Activated CD8-positive, alpha-beta memory T cell treated with anti-CD3 and anti-CD28 coated beads, Interleukin-2, amount 10 ng/mL, durations not matched to agents 7 days and 5 days (primary cell): Measurements from ENCODE around the gene PRPH2. TPM values are rescaled to one million over a fixed set of nuclear protein-coding genes. Genes with fewer than 3 reads are reported as not detected.
"Not testable (repeated sequence)": the region's sequence is repeated elsewhere in the genome, so short reads cannot be mapped to it uniquely, and the experiment has no call there.

Experiments used
- ATAC-seq: fragments of 150-1000 bp; cut with Tn5 transposase; one replicate; pipeline ENCODE4 v1.10.0; 2021; ENCODE audit warnings: moderate library complexity
- CTCF ChIA-PET: fragments of 350-600 bp; sonication (Branson Sonifier 250); formaldehyde crosslinking; loops from one replicate; lab custom pipeline; 2021; ENCODE audit warnings: antibody characterized with exemption; lab: Charles Lee
- DNase-seq: peaks from one replicate; pipeline ENCODE4 v3.0.0-alpha.2; 2020
- H3K27ac Mint-ChIP-seq: one replicate; pipeline ENCODE4 v1.8.0; 2021; ENCODE audit warnings: mild to moderate bottlenecking, mixed read lengths
- H3K27me3 Mint-ChIP-seq: one replicate; pipeline ENCODE4 v1.8.0; 2021; ENCODE audit warnings: mixed read lengths
- H3K36me3 Mint-ChIP-seq: one replicate; pipeline ENCODE4 v1.8.0; 2021; ENCODE audit warnings: mild to moderate bottlenecking, mixed read lengths
- H3K4me1 Mint-ChIP-seq: one replicate; pipeline ENCODE4 v1.8.0; 2021; ENCODE audit warnings: mixed read lengths
- H3K4me3 Mint-ChIP-seq: one replicate; pipeline ENCODE4 v1.8.0; 2021; ENCODE audit warnings: mild to moderate bottlenecking, moderate library complexity, mixed read lengths
- H3K9me3 Mint-ChIP-seq: one replicate; pipeline ENCODE4 v1.8.0; 2022; ENCODE audit warnings: low read depth, mixed read lengths
- total RNA-seq, 2 experiments: library from RNA; stranded (reverse); gene quantifications; one replicate each; pipeline ENCODE4 v1.2.3, GENCODE V29; 2021

The PRPH2 gene
- total RNA-seq, 2 experiments from 2014 or later: 0.07 TPM; not detected in 1

DNA sequence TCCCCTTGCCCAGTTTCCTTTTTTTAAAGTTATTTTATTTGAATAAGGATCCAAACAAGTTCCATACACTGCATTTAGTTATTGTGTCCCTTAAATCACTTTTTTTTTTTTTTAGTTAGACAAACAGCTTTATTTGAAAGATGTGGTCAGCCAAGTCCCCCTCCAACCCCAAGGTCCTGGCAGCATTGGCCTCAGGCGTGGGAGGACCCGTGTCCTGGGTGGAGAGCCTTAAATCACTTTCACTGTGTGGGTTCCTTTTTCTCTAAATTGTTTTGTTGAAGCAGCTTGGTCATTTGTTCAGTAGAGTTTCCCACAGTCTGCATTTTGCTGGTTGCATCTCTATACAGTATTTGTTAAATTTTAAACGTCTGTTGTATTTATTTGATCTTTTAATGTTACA lies 28.7 kb upstream of the PRPH2 start:
- Mint-ChIP-seq H3K27ac (no peak overlapping the region), H3K9me3 (no peaks in the 10 kb centered on the region), H3K4me1 (peaks cover 20% of the 10 kb centered on the region), H3K4me3 (no peak overlapping the region), H3K36me3 (peaks cover 7% of the 10 kb centered on the region), H3K27me3 (no peaks in the 10 kb centered on the region)
- CTCF ChIA-PET: interaction anchor here (1.2 kb wide), 1 partner anchor 89 kb away, joined by 3 read pairs; no protein-coding TSS in a partner anchor
- ATAC-seq: no peak
- no peak for DNase-seq

DNA sequence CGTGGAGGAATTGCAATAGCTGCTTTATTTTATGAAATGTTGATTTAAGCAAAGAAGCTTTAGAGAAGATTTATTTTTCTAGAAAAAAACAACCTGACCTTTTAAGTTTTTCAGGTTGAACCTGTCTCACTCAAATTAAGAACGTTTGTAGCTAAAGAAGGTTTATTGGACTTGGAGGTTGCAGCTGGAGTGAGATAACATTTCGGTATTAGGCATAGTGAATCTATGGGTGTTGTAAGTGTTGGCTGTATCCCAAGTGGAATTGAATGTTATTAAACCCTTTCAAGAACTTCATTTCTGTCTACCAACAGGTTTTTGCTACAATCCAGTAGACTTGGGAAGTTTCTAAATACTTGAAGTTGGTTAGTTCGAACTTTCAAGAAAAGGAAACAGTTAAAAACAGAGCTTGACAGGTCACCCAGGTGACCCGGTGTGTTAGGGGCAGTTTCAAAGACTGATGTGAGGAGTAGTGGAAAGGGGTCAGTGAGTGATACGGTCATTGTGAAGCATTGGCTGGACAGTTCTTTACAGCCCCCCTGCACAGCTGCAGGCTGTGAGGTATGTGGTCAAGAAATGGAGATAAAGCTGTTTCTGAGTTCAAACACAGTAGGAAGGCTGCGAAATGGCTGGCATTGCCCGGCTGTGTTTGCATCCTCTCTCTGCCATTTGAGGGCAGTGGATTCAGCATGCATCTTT lies 26.0 kb upstream of the PRPH2 start:
- H3K4me3 Mint-ChIP-seq: peak overlapping the region; percentile 91
- H3K9me3 Mint-ChIP-seq: no peaks in the 10 kb centered on the region
- CTCF ChIA-PET: interaction anchor here (0.6 to 6.1 kb wide), 12 partner anchors 22 to 390 kb away, joined by 3 to 42 read pairs (median 3); partner anchors contain the start of gene UBR2
- DNase-seq: no peak
- peaks cover 32% of the 10 kb centered on the region for H3K4me1 Mint-ChIP-seq
- peaks cover 14% of the 10 kb centered on the region for H3K36me3 Mint-ChIP-seq
- no peaks in the 10 kb centered on the region for H3K27me3 Mint-ChIP-seq
- no peak for ATAC-seq
- H3K27ac Mint-ChIP-seq: peak overlapping the region; percentile 100

GRCh38 chr6:42746463-42747391 lies 24.3 kb upstream of the PRPH2 start:
- peaks cover 11% of the 10 kb centered on the region for H3K36me3 Mint-ChIP-seq
- CTCF ChIA-PET: interaction anchor here (0.7 to 6.1 kb wide), 11 partner anchors 16 to 135 kb away, joined by 3 to 42 read pairs (median 4); no protein-coding TSS in a partner anchor

DNA sequence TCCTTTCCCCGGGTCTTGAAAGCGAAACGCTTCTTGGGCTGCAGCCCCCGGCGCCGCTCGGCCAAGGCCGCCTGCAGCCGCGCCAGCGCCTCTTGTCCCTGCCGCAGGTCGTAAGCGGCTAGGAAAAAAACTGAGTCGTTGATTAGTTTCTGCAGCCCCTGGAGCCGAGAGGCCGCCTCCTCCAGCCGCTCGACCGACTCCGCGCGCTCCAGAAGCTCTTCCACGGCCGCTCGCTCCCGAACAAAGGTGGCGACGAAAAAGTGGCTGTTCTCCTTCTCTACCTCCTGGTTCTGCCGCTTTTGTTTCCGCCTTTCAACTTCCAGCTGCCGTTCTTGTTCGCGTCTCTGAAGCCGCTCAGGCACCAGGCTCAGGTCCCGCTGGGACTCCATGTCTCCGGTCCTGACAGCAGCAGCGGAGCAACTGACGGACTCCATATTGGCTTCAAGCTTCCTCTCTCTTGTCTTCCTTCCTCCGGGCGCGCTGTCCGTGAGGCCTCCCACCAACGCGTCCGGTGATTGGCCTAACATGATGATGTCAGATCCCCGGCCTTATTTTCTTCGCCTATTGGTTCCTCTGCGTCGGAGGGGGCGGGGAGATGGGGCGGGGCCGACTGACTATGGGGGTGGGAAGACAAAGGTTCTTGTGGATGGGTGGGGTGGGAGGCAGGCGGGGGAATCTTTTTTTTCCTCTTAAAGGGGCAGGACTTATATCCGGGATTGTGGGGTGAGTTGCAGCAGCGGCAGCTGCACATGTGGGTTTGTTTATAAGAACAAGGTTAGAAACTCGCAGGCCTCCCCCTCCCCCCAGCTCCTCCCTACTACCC lies 23.5 kb upstream of the PRPH2 start, which contains the start of gene TBCC:
TSS of gene TBCC (minus strand) at position 464 of the 823 bp plus-strand sequence. CDS start at position 434, 30 bp downstream.
- no peaks in the 10 kb centered on the region for H3K27me3 Mint-ChIP-seq
- ATAC-seq (peak; percentile 86), DNase-seq (peak; percentile 98)
- peaks cover 11% of the 10 kb centered on the region for H3K36me3 Mint-ChIP-seq
- no peaks in the 10 kb centered on the region for H3K9me3 Mint-ChIP-seq
- peaks cover 31% of the 10 kb centered on the region for H3K4me1 Mint-ChIP-seq
- peak within 1 kb of the TSS; percentile 100 for H3K27ac Mint-ChIP-seq
- CTCF ChIA-PET: interaction anchor here (0.6 to 6.1 kb wide), 12 partner anchors 17 to 136 kb away, joined by 3 to 42 read pairs (median 4); partner anchors contain the start of gene RPL7L1
- H3K4me3 Mint-ChIP-seq: peak within 1 kb of the TSS; percentile 91

More at GRCh38 chr6:42746463-42747391, 24.3 kb upstream of the PRPH2 start:
- ATAC-seq: peak; percentile 65
- no peaks in the 10 kb centered on the region for H3K27me3 Mint-ChIP-seq
- H3K4me3 Mint-ChIP-seq: peak overlapping the region; percentile 91
- peaks cover 34% of the 10 kb centered on the region for H3K4me1 Mint-ChIP-seq
- no peaks in the 10 kb centered on the region for H3K9me3 Mint-ChIP-seq
- DNase-seq: peak; percentile 90
- H3K27ac Mint-ChIP-seq: peak overlapping the region; percentile 100

- H3K9me3 Mint-ChIP-seq: no peaks in the 10 kb centered on the region
- peaks cover 11% of the 10 kb centered on the region for H3K36me3 Mint-ChIP-seq
- H3K27ac Mint-ChIP-seq: peak overlapping the region; percentile 100
- H3K4me3 Mint-ChIP-seq: peak overlapping the region; percentile 91
- CTCF ChIA-PET: interaction anchor here (0.6 to 6.1 kb wide), 9 partner anchors 16 to 182 kb away, joined by 3 to 42 read pairs (median 4); partner anchors contain the start of genes RPL7L1 and UBR2
- DNase-seq (peak; percentile 72), ATAC-seq (no peak)
- no peaks in the 10 kb centered on the region for H3K27me3 Mint-ChIP-seq
- peaks cover 31% of the 10 kb centered on the region for H3K4me1 Mint-ChIP-seq
These were observed 22.8 kb upstream of the PRPH2 start for GRCh38 chr6:42745083-42745639.

DNA sequence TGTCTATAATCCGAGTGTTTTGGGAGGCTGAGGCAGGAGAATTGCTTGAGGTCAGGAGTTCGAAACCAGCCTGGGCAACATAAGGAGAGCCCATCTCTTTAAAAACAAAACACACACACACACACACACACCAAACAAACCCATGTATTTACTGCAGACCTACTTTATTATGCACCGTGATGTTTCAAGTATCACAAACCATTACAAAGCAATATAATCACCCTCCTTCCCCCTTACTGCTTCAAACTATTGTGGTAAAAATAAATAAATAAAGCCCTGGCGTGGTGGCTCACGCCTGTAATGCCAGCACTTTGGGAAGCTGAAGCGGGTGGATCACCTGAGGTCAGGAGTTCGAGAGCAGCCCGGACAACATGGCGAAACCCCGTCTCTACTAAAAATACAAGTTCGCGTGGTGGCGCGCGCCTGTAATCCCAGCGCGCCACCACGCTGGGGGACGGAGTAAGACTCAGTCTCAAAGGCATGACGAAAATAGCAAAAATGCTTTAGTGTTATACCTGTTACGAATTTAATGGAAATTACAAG lies 22.0 kb upstream of the PRPH2 start:
- H3K4me3 Mint-ChIP-seq: peak overlapping the region; percentile 91
- peak overlapping the region; percentile 100 for H3K27ac Mint-ChIP-seq
- H3K4me1 Mint-ChIP-seq: peaks cover 31% of the 10 kb centered on the region
- peaks cover 11% of the 10 kb centered on the region for H3K36me3 Mint-ChIP-seq
- no peak for DNase-seq
- H3K9me3 Mint-ChIP-seq: no peaks in the 10 kb centered on the region
- H3K27me3 Mint-ChIP-seq: peaks cover 1% of the 10 kb centered on the region
- CTCF ChIA-PET: interaction anchor here (0.6 to 6.1 kb wide), 4 partner anchors 18 to 607 kb away, joined by 3 to 42 read pairs (median 14); partner anchors contain the start of gene UBR2
- ATAC-seq: no peak

DNA sequence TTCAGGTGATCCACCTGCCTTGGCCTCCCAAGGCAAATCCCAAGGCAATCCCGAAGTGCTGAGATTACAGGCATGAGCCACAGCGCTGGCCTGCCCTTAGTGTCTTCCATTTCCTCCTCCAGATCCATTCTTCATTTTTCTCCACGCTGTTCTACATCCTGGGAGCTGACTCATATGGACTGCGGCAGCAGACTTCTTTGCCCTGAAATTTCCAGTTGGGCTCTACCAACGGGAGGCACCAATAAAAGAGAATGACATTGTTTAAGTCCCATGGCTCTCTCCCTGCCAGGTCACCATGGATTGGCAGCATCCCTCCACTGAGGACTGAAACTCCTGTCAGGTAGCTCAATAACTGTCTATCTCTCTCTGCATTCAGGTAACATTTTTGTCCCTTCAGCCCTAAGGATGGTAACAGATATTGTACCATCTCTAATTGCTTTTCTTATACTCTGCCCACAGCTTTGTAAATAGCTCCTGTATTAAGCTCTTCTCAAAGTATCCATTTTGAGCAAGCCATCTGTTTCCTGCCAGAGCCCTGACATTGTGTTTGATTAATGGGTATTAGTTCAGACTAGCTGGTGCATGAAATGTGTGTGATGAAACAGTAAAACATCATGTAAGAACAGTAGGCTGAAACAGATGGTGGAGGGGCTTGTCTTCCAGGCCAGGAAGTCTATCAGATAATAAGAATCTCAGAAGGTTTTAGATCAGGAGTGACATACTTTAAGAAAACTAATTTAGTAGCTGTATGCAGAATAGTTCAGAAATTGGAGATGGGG lies 19.9 kb upstream of the PRPH2 start:
- peaks cover 9% of the 10 kb centered on the region for H3K27me3 Mint-ChIP-seq
- no peak overlapping the region for H3K27ac Mint-ChIP-seq
- no peak for ATAC-seq

GRCh38 chr6:42740725-42741124 lies 18.3 kb upstream of the PRPH2 start:
- peaks cover 6% of the 10 kb centered on the region for H3K36me3 Mint-ChIP-seq
- peaks cover 9% of the 10 kb centered on the region for H3K27me3 Mint-ChIP-seq
- DNase-seq (no peak), ATAC-seq (no peak)
- H3K4me1 Mint-ChIP-seq: peaks cover 12% of the 10 kb centered on the region
- no peak overlapping the region for H3K27ac Mint-ChIP-seq
- H3K9me3 Mint-ChIP-seq: no peaks in the 10 kb centered on the region
- CTCF ChIA-PET: interaction anchor here (0.7 to 1.5 kb wide), 4 partner anchors 13 to 79 kb away, joined by 3 to 8 read pairs (median 4); no protein-coding TSS in a partner anchor
- H3K4me3 Mint-ChIP-seq: no peak overlapping the region

More for the DNA sequence above, 19.9 kb upstream of the PRPH2 start:
- CTCF ChIA-PET: interaction anchor here (0.7 to 5.3 kb wide), 4 partner anchors 12 to 66 kb away, joined by 3 to 26 read pairs (median 4); no protein-coding TSS in a partner anchor
- Mint-ChIP-seq H3K9me3 (no peaks in the 10 kb centered on the region), H3K36me3 (peaks cover 8% of the 10 kb centered on the region), H3K4me3 (no peak overlapping the region), H3K4me1 (peaks cover 14% of the 10 kb centered on the region)
- DNase-seq: no peak

DNA sequence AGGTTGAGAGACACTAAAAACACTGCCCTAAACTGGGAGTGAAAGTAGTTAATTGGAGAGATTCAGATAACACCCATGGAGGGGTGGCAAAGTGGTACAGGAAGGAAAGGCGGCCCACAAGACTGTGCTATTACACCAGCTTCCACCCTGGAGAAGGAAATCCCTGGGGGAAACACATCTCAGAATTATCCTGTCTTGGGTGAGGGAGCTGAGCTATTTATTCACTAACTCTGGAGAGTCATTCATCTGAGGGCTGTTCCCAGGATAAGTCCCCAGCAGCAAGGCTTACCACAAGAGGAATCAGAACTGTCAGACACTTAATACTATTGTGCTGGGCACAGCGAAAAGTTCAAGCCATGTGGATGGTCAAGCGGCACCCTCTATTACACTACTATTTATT lies 13.6 kb upstream of the PRPH2 start:
- Mint-ChIP-seq H3K27ac (no peak overlapping the region), H3K36me3 (no peaks in the 10 kb centered on the region), H3K4me3 (no peak overlapping the region), H3K9me3 (no peaks in the 10 kb centered on the region), H3K4me1 (no peaks in the 10 kb centered on the region), H3K27me3 (peaks cover 9% of the 10 kb centered on the region)
- ATAC-seq (no peak), DNase-seq (no peak)
- CTCF ChIA-PET: interaction anchor here (0.6 to 0.9 kb wide), 2 partner anchors 10 to 758 kb away, joined by 3 read pairs; no protein-coding TSS in a partner anchor

- H3K9me3 Mint-ChIP-seq, H3K4me3 Mint-ChIP-seq, H3K27me3 Mint-ChIP-seq, H3K27ac Mint-ChIP-seq, H3K36me3 Mint-ChIP-seq, DNase-seq, H3K4me1 Mint-ChIP-seq, ATAC-seq: not testable (repeated sequence)
- CTCF ChIA-PET: interaction anchor here (1.3 to 1.5 kb wide), 2 partner anchors 8 to 187 kb away, joined by 4 read pairs; no protein-coding TSS in a partner anchor
These were observed 11.6 kb upstream of the PRPH2 start for GRCh38 chr6:42733867-42734481.

GRCh38 chr6:42729731-42730130 lies 7.3 kb upstream of the PRPH2 start:
- Mint-ChIP-seq H3K36me3 (no peaks in the 10 kb centered on the region), H3K27ac (no peak overlapping the region), H3K4me1 (peaks cover 21% of the 10 kb centered on the region), H3K9me3 (no peaks in the 10 kb centered on the region), H3K4me3 (no peak overlapping the region), H3K27me3 (no peaks in the 10 kb centered on the region)
- CTCF ChIA-PET: interaction anchor here (0.9 to 6.1 kb wide), 7 partner anchors 13 to 170 kb away, joined by 3 to 53 read pairs (median 4); partner anchors contain the start of gene TBCC
- no peak for DNase-seq
- ATAC-seq: no peak
